ENCODE data around the gene DENND6B. TPM values are rescaled to one million over a fixed set of nuclear protein-coding genes. Genes with fewer than 3 reads are reported as not detected.
"Not testable (repeated sequence)": the region's sequence is repeated elsewhere in the genome, so short reads cannot be mapped to it uniquely, and the experiment has no call there.

DENND6B gene
- 0.08 TPM for polyA plus RNA-seq (2013, experiment 1 of 2)
- polyA plus RNA-seq (2013, experiment 2 of 2) = 0.08 TPM

- WGBS (ENCODE audit: extremely low coverage, insufficient coverage, low lambda C conversion rate) = no CpG with 5 or more reads among the region's 105 CpGs
- Histone ChIP-seq H3K79me1 (ENCODE audit: low read length) (no peaks in the 10 kb centered on the region), H3K18ac (ENCODE audit: low read length) (peak within 1 kb of the TSS; percentile 95), H2BK120ac (ENCODE audit: low read depth, low read length) (no peak within 1 kb of the TSS), H2AK5ac (ENCODE audit: low read length) (no peak within 1 kb of the TSS), H4K8ac (ENCODE audit: low read depth, low read length) (peak within 1 kb of the TSS; percentile 5), H3K27me3 (ENCODE audit: insufficient read depth, low read length, poor library complexity) (no peaks in the 10 kb centered on the region), H3K4me3 (ENCODE audit: low read length) (peak within 1 kb of the TSS; percentile 62), H3K79me2 (ENCODE audit: control insufficient read depth, insufficient read depth, low read length) (no peaks in the 10 kb centered on the region), H4K5ac (ENCODE audit: low read length) (no peak within 1 kb of the TSS), H3K4me2 (ENCODE audit: low read length) (peak within 1 kb of the TSS; percentile 75), H3K9ac (ENCODE audit: low read length) (peak within 1 kb of the TSS; percentile 94), H3K4ac (ENCODE audit: low read depth, low read length) (peak within 1 kb of the TSS; percentile 90), H2BK5ac (ENCODE audit: low read length) (no peak within 1 kb of the TSS), H3K56ac (ENCODE audit: low read length) (peak within 1 kb of the TSS; percentile 96), H3K36me3 (ENCODE audit: control insufficient read depth, insufficient read depth, low read length) (no peaks in the 10 kb centered on the region), H2BK15ac (replicated peaks; ENCODE audit: low read depth) (no peak within 1 kb of the TSS), H3K27ac (ENCODE audit: low read depth, low read length) (peak within 1 kb of the TSS; percentile 42), H3K4me1 (ENCODE audit: control insufficient read depth, low read depth, low read length) (peaks cover 1% of the 10 kb centered on the region), H3K23ac (ENCODE audit: low read length) (peak within 1 kb of the TSS; percentile 80)
- peak; percentile 78 for DNase-seq
These were observed at the start of gene DENND6B for GRCh38 chr22:50326956-50327710. TSS of gene DENND6B (minus strand) at chr22:50327012. CDS start at chr22:50326988, 24 bp downstream.

GRCh38 chr22:50376085-50376651, 49.4 kb upstream of the DENND6B start:
- no peak overlapping the region for H3K18ac ChIP-seq (ENCODE audit: low read length)
- H3K79me1 ChIP-seq (ENCODE audit: low read length) = no peaks in the 10 kb centered on the region
- H3K4me2 ChIP-seq (ENCODE audit: low read length) = no peak overlapping the region
- H3K4me1 ChIP-seq (ENCODE audit: control insufficient read depth, low read depth, low read length) = no peaks in the 10 kb centered on the region
- no peak overlapping the region for H4K8ac ChIP-seq (ENCODE audit: low read depth, low read length)
- WGBS (ENCODE audit: extremely low coverage, insufficient coverage, low lambda C conversion rate) = no CpG with 5 or more reads among the region's 5 CpGs
- no peak overlapping the region for H2BK5ac ChIP-seq (ENCODE audit: low read length)
- H2AK5ac ChIP-seq (ENCODE audit: low read length) = no peak overlapping the region
- no peak overlapping the region for H3K9ac ChIP-seq (ENCODE audit: low read length)
- DNase-seq = no peak
- H3K27me3 ChIP-seq (ENCODE audit: insufficient read depth, low read length, poor library complexity) = no peaks in the 10 kb centered on the region
- H2BK15ac ChIP-seq (replicated peaks; ENCODE audit: low read depth) = no peak overlapping the region
- H2BK120ac ChIP-seq (ENCODE audit: low read depth, low read length) = no peak overlapping the region
- no peak overlapping the region for H4K5ac ChIP-seq (ENCODE audit: low read length)
- H3K56ac ChIP-seq (ENCODE audit: low read length) = no peak overlapping the region
- no peaks in the 10 kb centered on the region for H3K79me2 ChIP-seq (ENCODE audit: control insufficient read depth, insufficient read depth, low read length)
- peaks cover 3% of the 10 kb centered on the region for H3K36me3 ChIP-seq (ENCODE audit: control insufficient read depth, insufficient read depth, low read length)
- no peak overlapping the region for H3K27ac ChIP-seq (ENCODE audit: low read depth, low read length)
- H3K23ac ChIP-seq (ENCODE audit: low read length) = no peak overlapping the region
- H3K4ac ChIP-seq (ENCODE audit: low read depth, low read length) = no peak overlapping the region
- H3K4me3 ChIP-seq (ENCODE audit: low read length) = no peak overlapping the region

GRCh38 chr22:50371101-50371648, 44.4 kb upstream of the DENND6B start:
- H3K23ac ChIP-seq (ENCODE audit: low read length) = no peak overlapping the region
- DNase-seq = no peak
- H3K4me3 ChIP-seq (ENCODE audit: low read length) = no peak overlapping the region
- no peak overlapping the region for H3K9ac ChIP-seq (ENCODE audit: low read length)
- no peak overlapping the region for H2BK5ac ChIP-seq (ENCODE audit: low read length)
- no peak overlapping the region for H3K4ac ChIP-seq (ENCODE audit: low read depth, low read length)
- no peak overlapping the region for H3K56ac ChIP-seq (ENCODE audit: low read length)
- no peak overlapping the region for H2BK15ac ChIP-seq (replicated peaks; ENCODE audit: low read depth)
- H3K18ac ChIP-seq (ENCODE audit: low read length) = no peak overlapping the region
- peaks cover 7% of the 10 kb centered on the region for H3K79me1 ChIP-seq (ENCODE audit: low read length)
- H3K36me3 ChIP-seq (ENCODE audit: control insufficient read depth, insufficient read depth, low read length) = peaks cover 3% of the 10 kb centered on the region
- peaks cover 7% of the 10 kb centered on the region for H3K79me2 ChIP-seq (ENCODE audit: control insufficient read depth, insufficient read depth, low read length)
- no peak overlapping the region for H2BK120ac ChIP-seq (ENCODE audit: low read depth, low read length)
- WGBS (ENCODE audit: extremely low coverage, insufficient coverage, low lambda C conversion rate) = 100% methylated on average over 1 of the region's 2 CpGs
- no peaks in the 10 kb centered on the region for H3K27me3 ChIP-seq (ENCODE audit: insufficient read depth, low read length, poor library complexity)
- no peak overlapping the region for H4K8ac ChIP-seq (ENCODE audit: low read depth, low read length)
- no peak overlapping the region for H3K4me2 ChIP-seq (ENCODE audit: low read length)
- H3K4me1 ChIP-seq (ENCODE audit: control insufficient read depth, low read depth, low read length) = no peaks in the 10 kb centered on the region
- no peak overlapping the region for H2AK5ac ChIP-seq (ENCODE audit: low read length)
- H4K5ac ChIP-seq (ENCODE audit: low read length) = no peak overlapping the region
- no peak overlapping the region for H3K27ac ChIP-seq (ENCODE audit: low read depth, low read length)

- no CpG with 5 or more reads among the region's 27 CpGs for WGBS (ENCODE audit: extremely low coverage, insufficient coverage, low lambda C conversion rate)
- Histone ChIP-seq H3K36me3 (ENCODE audit: control insufficient read depth, insufficient read depth, low read length) (no peaks in the 10 kb centered on the region), H3K4me1 (ENCODE audit: control insufficient read depth, low read depth, low read length) (no peaks in the 10 kb centered on the region)
These were observed 41.1 kb upstream of the DENND6B start for GRCh38 chr22:50367778-50368500.

GRCh38 chr22:50363803-50364194, 37.0 kb upstream of the DENND6B start:
- H3K23ac ChIP-seq (ENCODE audit: low read length); H4K5ac ChIP-seq (ENCODE audit: low read length); H3K4ac ChIP-seq (ENCODE audit: low read depth, low read length); H3K18ac ChIP-seq (ENCODE audit: low read length); H3K4me3 ChIP-seq (ENCODE audit: low read length); H3K9ac ChIP-seq (ENCODE audit: low read length); H3K27ac ChIP-seq (ENCODE audit: low read depth, low read length); DNase-seq; H3K36me3 ChIP-seq (ENCODE audit: control insufficient read depth, insufficient read depth, low read length); H2BK15ac ChIP-seq (replicated peaks; ENCODE audit: low read depth); H2BK120ac ChIP-seq (ENCODE audit: low read depth, low read length); H3K4me2 ChIP-seq (ENCODE audit: low read length); H3K56ac ChIP-seq (ENCODE audit: low read length); H3K4me1 ChIP-seq (ENCODE audit: control insufficient read depth, low read depth, low read length); H2AK5ac ChIP-seq (ENCODE audit: low read length); H4K8ac ChIP-seq (ENCODE audit: low read depth, low read length); H2BK5ac ChIP-seq (ENCODE audit: low read length); H3K27me3 ChIP-seq (ENCODE audit: insufficient read depth, low read length, poor library complexity): not testable (repeated sequence)
- Histone ChIP-seq H3K79me1 (ENCODE audit: low read length) (peaks cover 33% of the 10 kb centered on the region), H3K79me2 (ENCODE audit: control insufficient read depth, insufficient read depth, low read length) (peaks cover 41% of the 10 kb centered on the region)
- no CpG with 5 or more reads among the region's 11 CpGs for WGBS (ENCODE audit: extremely low coverage, insufficient coverage, low lambda C conversion rate)

More at GRCh38 chr22:50367778-50368500, 41.1 kb upstream of the DENND6B start:
- Histone ChIP-seq H3K27me3 (ENCODE audit: insufficient read depth, low read length, poor library complexity) (no peaks in the 10 kb centered on the region), H4K5ac (ENCODE audit: low read length) (no peak overlapping the region), H3K18ac (ENCODE audit: low read length) (no peak overlapping the region), H2AK5ac (ENCODE audit: low read length) (no peak overlapping the region), H2BK120ac (ENCODE audit: low read depth, low read length) (no peak overlapping the region), H3K4ac (ENCODE audit: low read depth, low read length) (no peak overlapping the region), H3K9ac (ENCODE audit: low read length) (no peak overlapping the region), H3K79me1 (ENCODE audit: low read length) (peaks cover 16% of the 10 kb centered on the region), H3K27ac (ENCODE audit: low read depth, low read length) (no peak overlapping the region), H2BK5ac (ENCODE audit: low read length) (no peak overlapping the region), H3K4me2 (ENCODE audit: low read length) (no peak overlapping the region), H2BK15ac (replicated peaks; ENCODE audit: low read depth) (no peak overlapping the region), H3K79me2 (ENCODE audit: control insufficient read depth, insufficient read depth, low read length) (peaks cover 16% of the 10 kb centered on the region), H3K56ac (ENCODE audit: low read length) (no peak overlapping the region), H3K23ac (ENCODE audit: low read length) (no peak overlapping the region), H4K8ac (ENCODE audit: low read depth, low read length) (no peak overlapping the region), H3K4me3 (ENCODE audit: low read length) (no peak overlapping the region)
- peak; percentile 34 for DNase-seq
